ENCODE measurements around the gene CSMD2.

The CSMD2 gene

GRCh38 chr1:34029954-34030353 is 135.1 kb downstream of the CSMD2 start:
- H3K36me3 ChIP-seq (ENCODE audit: insufficient read depth, low read length): no peaks in the 10 kb centered on the region
- no peaks in the 10 kb centered on the region; the same call in 1 of the 2 replicates for H3K9me3 ChIP-seq (ENCODE audit: insufficient read depth, low read depth, low read length)
- H3K4me3 ChIP-seq (ENCODE audit: low read length, poor library complexity, severe bottlenecking): no peak overlapping the region

GRCh38 chr1:34029515-34029914 is 135.5 kb downstream of the CSMD2 start:
- Histone ChIP-seq H2AFZ (ENCODE audit: low read length) (no peak overlapping the region), H3K4me2 (ENCODE audit: low read depth, low read length, poor library complexity, severe bottlenecking) (no peak overlapping the region), H4K20me1 (ENCODE audit: insufficient read depth, low read length, poor library complexity, severe bottlenecking) (no peaks in the 10 kb centered on the region), H3K9me2 (replicated peaks; ENCODE audit: low read depth, low read length) (no peaks in the 10 kb centered on the region), H3K79me2 (ENCODE audit: insufficient read depth, low read length) (no peaks in the 10 kb centered on the region), H3K4me3 (ENCODE audit: low read length, poor library complexity, severe bottlenecking) (no peak overlapping the region), H3K9me3 (ENCODE audit: insufficient read depth, low read depth, low read length) (no peaks in the 10 kb centered on the region; the same call in 1 of the 2 replicates), H3K27me3 (ENCODE audit: insufficient read depth, low read length, poor library complexity, severe bottlenecking) (no peaks in the 10 kb centered on the region), H3K9ac (ENCODE audit: low read depth, low read length, poor library complexity, severe bottlenecking) (no peak overlapping the region), H3K4me1 (ENCODE audit: insufficient read depth, low read length, poor library complexity, severe bottlenecking) (no peaks in the 10 kb centered on the region), H3F3A (ENCODE audit: low read depth) (no peaks in the 10 kb centered on the region), H3K36me3 (ENCODE audit: insufficient read depth, low read length) (no peaks in the 10 kb centered on the region)
- no peak for TF ChIP-seq CTCF (conservative IDR thresholded peaks at IDR 0.05; ENCODE audit: low read length)
- TF ChIP-seq EZH2phosphoT487 (IDR thresholded peaks at IDR 0.05; ENCODE audit: borderline replicate concordance): no peak

More at GRCh38 chr1:34029954-34030353, 135.1 kb downstream of the CSMD2 start:
- Histone ChIP-seq H3F3A (ENCODE audit: low read depth) (no peaks in the 10 kb centered on the region), H3K9ac (ENCODE audit: low read depth, low read length, poor library complexity, severe bottlenecking) (no peak overlapping the region), H2AFZ (ENCODE audit: low read length) (no peak overlapping the region), H3K4me1 (ENCODE audit: insufficient read depth, low read length, poor library complexity, severe bottlenecking) (no peaks in the 10 kb centered on the region), H3K27me3 (ENCODE audit: insufficient read depth, low read length, poor library complexity, severe bottlenecking) (no peaks in the 10 kb centered on the region), H3K4me2 (ENCODE audit: low read depth, low read length, poor library complexity, severe bottlenecking) (no peak overlapping the region), H4K20me1 (ENCODE audit: insufficient read depth, low read length, poor library complexity, severe bottlenecking) (no peaks in the 10 kb centered on the region), H3K79me2 (ENCODE audit: insufficient read depth, low read length) (no peaks in the 10 kb centered on the region), H3K9me2 (replicated peaks; ENCODE audit: low read depth, low read length) (no peaks in the 10 kb centered on the region)
- TF ChIP-seq EZH2phosphoT487 (IDR thresholded peaks at IDR 0.05; ENCODE audit: borderline replicate concordance) (no peak), CTCF (conservative IDR thresholded peaks at IDR 0.05; ENCODE audit: low read length) (no peak)

- no peak for TF ChIP-seq EZH2phosphoT487 (IDR thresholded peaks at IDR 0.05; ENCODE audit: borderline replicate concordance)
- no peak for TF ChIP-seq CTCF (conservative IDR thresholded peaks at IDR 0.05; ENCODE audit: low read length)
- no peak overlapping the region for H3K4me2 ChIP-seq (ENCODE audit: low read depth, low read length, poor library complexity, severe bottlenecking)
- H3K9me2 ChIP-seq (replicated peaks; ENCODE audit: low read depth, low read length): no peaks in the 10 kb centered on the region
- H3F3A ChIP-seq (ENCODE audit: low read depth): no peaks in the 10 kb centered on the region
- no peak overlapping the region for H3K4me3 ChIP-seq (ENCODE audit: low read length, poor library complexity, severe bottlenecking)
- no peak overlapping the region for H3K9ac ChIP-seq (ENCODE audit: low read depth, low read length, poor library complexity, severe bottlenecking)
- no peaks in the 10 kb centered on the region for H3K79me2 ChIP-seq (ENCODE audit: insufficient read depth, low read length)
- H4K20me1 ChIP-seq (ENCODE audit: insufficient read depth, low read length, poor library complexity, severe bottlenecking): no peaks in the 10 kb centered on the region
- H3K27me3 ChIP-seq (ENCODE audit: insufficient read depth, low read length, poor library complexity, severe bottlenecking): no peaks in the 10 kb centered on the region
- H3K4me1 ChIP-seq (ENCODE audit: insufficient read depth, low read length, poor library complexity, severe bottlenecking): no peaks in the 10 kb centered on the region
- H3K9me3 ChIP-seq (ENCODE audit: insufficient read depth, low read depth, low read length): no peaks in the 10 kb centered on the region; the same call in 1 of the 2 replicates
- H2AFZ ChIP-seq (ENCODE audit: low read length): no peak overlapping the region
- no peaks in the 10 kb centered on the region for H3K36me3 ChIP-seq (ENCODE audit: insufficient read depth, low read length)
Observed at GRCh38 chr1:34028381-34029055, 136.5 kb downstream of the CSMD2 start.
